CD14-positive monocyte (primary cell): Measurements from ENCODE around the gene KLC4. TPM values are rescaled to one million over a fixed set of nuclear protein-coding genes. Genes with fewer than 3 reads are reported as not detected.

ENCODE experiments used
- DNase-seq, 3 donors: peaks; one replicate each; pipeline ENCODE4 v3.0.0-alpha.2; 2011 to 2022
- H2AFZ ChIP-seq: 2 replicates; pipeline ENCODE4 v1.6.0; 2012; ENCODE audit warnings: mild to moderate bottlenecking, low read depth, low read length, inconsistent platforms; ENCODE audit not compliant: insufficient read depth, poor library complexity, severe bottlenecking
- H3K27ac ChIP-seq, 2 donors: 1 replicate in 1 of 2; 2 replicates in 1 of 2; pipeline ENCODE4 v1.5.1; 2012 to 2013; ENCODE audit warnings: low read length in 2 of 2, control low read depth in 1 of 2, inconsistent platforms in 1 of 2, low read depth in 1 of 2, mild to moderate bottlenecking in 1 of 2
- H3K27me3 ChIP-seq, 2 donors: one replicate each; pipeline versions ENCODE4 v1.6.0 to v1.6.1; 2011 to 2013; ENCODE audit warnings: low read length in 2 of 2; ENCODE audit not compliant: control insufficient read depth in 2 of 2, insufficient read depth in 2 of 2
- H3K36me3 ChIP-seq, 2 donors: replicated peaks in 1 of 2; 1 replicate in 1 of 2; 2 replicates in 1 of 2; pipeline versions ENCODE4 v1.5.1 to v1.6.1; 2012 to 2013; ENCODE audit warnings: low read length in 2 of 2, control low read depth in 1 of 2, inconsistent platforms in 1 of 2, mild to moderate bottlenecking in 1 of 2; ENCODE audit not compliant: insufficient read depth in 2 of 2, control insufficient read depth in 1 of 2
- H3K4me1 ChIP-seq, 2 donors: 1 replicate in 1 of 2; 2 replicates in 1 of 2; pipeline versions ENCODE4 v1.5.1 to v1.6.1; 2012 to 2013; ENCODE audit warnings: low read length in 2 of 2, control low read depth in 1 of 2, inconsistent platforms in 1 of 2, mild to moderate bottlenecking in 1 of 2, moderate library complexity in 1 of 2; ENCODE audit not compliant: insufficient read depth in 2 of 2, control insufficient read depth in 1 of 2
- H3K4me2 ChIP-seq: replicated peaks from 2 replicates; pipeline ENCODE3; 2012; ENCODE audit warnings: low read length, moderate library complexity, mild to moderate bottlenecking; ENCODE audit not compliant: poor library complexity, severe bottlenecking; ENCODE audit errors: extremely low read depth
- H3K4me3 ChIP-seq, 3 experiments: fragments of 200-600 bp in 1 of 3; sonication (generic) in 1 of 3; replicated peaks in 1 of 3; 1 replicate in 2 of 3; 2 replicates in 1 of 3; pipeline ENCODE4 v1.5.1; 2011 to 2013; ENCODE audit warnings: low read length in 3 of 3, mild to moderate bottlenecking in 3 of 3, control low read depth in 2 of 3, low read depth in 2 of 3, inconsistent platforms in 1 of 3, moderate library complexity in 1 of 3
- H3K79me2 ChIP-seq: 2 replicates; pipeline ENCODE4 v1.6.0; 2012; ENCODE audit warnings: mild to moderate bottlenecking, control low read depth, inconsistent platforms, low read length, moderate library complexity; ENCODE audit not compliant: insufficient read depth
- H3K9ac ChIP-seq: 2 replicates; pipeline ENCODE4 v1.6.0; 2017; ENCODE audit warnings: low read length, mild to moderate bottlenecking; ENCODE audit not compliant: insufficient read depth, poor library complexity, severe bottlenecking
- H3K9me3 ChIP-seq, 2 donors: replicated peaks in 1 of 2; 1 replicate in 1 of 2; 2 replicates in 1 of 2; pipeline versions ENCODE4 v1.5.1 to v1.6.1; 2012 to 2013; ENCODE audit warnings: low read length in 2 of 2, control low read depth in 1 of 2; ENCODE audit not compliant: control insufficient read depth in 1 of 2, insufficient read depth in 1 of 2
- H4K20me1 ChIP-seq: 2 replicates; pipeline ENCODE4 v1.6.0; 2012; ENCODE audit warnings: mild to moderate bottlenecking, low read length, control low read depth, moderate library complexity; ENCODE audit not compliant: insufficient read depth
- H3K27ac Mint-ChIP-seq, 7 donors: one replicate each; pipeline ENCODE4 v1.8.0; 2020; ENCODE audit warnings: mild to moderate bottlenecking in 7 of 7, mixed read lengths in 7 of 7, moderate library complexity in 6 of 7, inconsistent platforms in 2 of 7
- H3K27me3 Mint-ChIP-seq, 3 donors: one replicate each; pipeline ENCODE4 v1.8.0; 2021 to 2022; ENCODE audit warnings: low read depth in 3 of 3, mild to moderate bottlenecking in 3 of 3, mixed read lengths in 3 of 3, moderate library complexity in 3 of 3, inconsistent platforms in 1 of 3
- H3K36me3 Mint-ChIP-seq, 2 donors: one replicate each; pipeline ENCODE4 v1.8.0; 2020; ENCODE audit warnings: mixed read lengths in 2 of 2, inconsistent platforms in 1 of 2, mild to moderate bottlenecking in 1 of 2
- H3K4me1 Mint-ChIP-seq: one replicate; pipeline ENCODE4 v1.8.0; 2020; ENCODE audit warnings: mild to moderate bottlenecking, mixed read lengths
- H3K4me3 Mint-ChIP-seq, 2 donors: one replicate each; pipeline ENCODE4 v1.8.0; 2020; ENCODE audit warnings: mild to moderate bottlenecking in 2 of 2, mixed read lengths in 2 of 2, moderate library complexity in 1 of 2
- H3K9me3 Mint-ChIP-seq, 7 donors: one replicate each; pipeline ENCODE4 v1.8.0; 2020 to 2022; ENCODE audit warnings: mixed read lengths in 7 of 7, mild to moderate bottlenecking in 6 of 7, moderate library complexity in 6 of 7, inconsistent platforms in 2 of 7
- WGBS: methylation state at CpG from one replicate; pipeline ENCODE4 v1.1.5; 2013; ENCODE audit warnings: missing lambda C conversion rate; ENCODE audit not compliant: insufficient coverage; 5-methylcytosine and 5-hydroxymethylcytosine counted together
- intact Hi-C, 2 donors: fragments of 100-400 bp; cut with micrococcal nuclease; formaldehyde crosslinking; loops; one replicate each; pipeline versions ENCODE4 v1.15.0 to v1.15.1; 2023
- polyA plus RNA-seq, 3 donors: library from polyadenylated mRNA; depleted of rRNA in 1 of 3; unstranded in 2 of 3; stranded (reverse) in 1 of 3; fragments of 300-500 nt in 2 of 3; fragments of >200 nt in 1 of 3; fragmentation: Illumina TruSeq in 2 of 3; gene quantifications; 1 replicate in 2 of 3; 2 replicates in 1 of 3; pipeline ENCODE4 v1.2.3, GENCODE V29; 2012 to 2021
- TF ChIP-seq, protein P1 (sequence below): fragments of 200-600 bp; IDR thresholded peaks from one replicate; pipeline ENCODE4 v1.8.0; 2022; ENCODE audit warnings: antibody characterized with exemption, mild to moderate bottlenecking

Gene KLC4
- polyA plus RNA-seq, 3 donors, result 6.0 to 16.2 (median 6.1) TPM

GRCh38 chr6:43061861-43062260 is 2.4 kb downstream of the KLC4 start:
- Histone ChIP-seq H3K4me2 (no peak overlapping the region), H2AFZ (no peak overlapping the region), H3K4me3 (no peak overlapping the region), H3K27me3 (no peaks in the 10 kb centered on the region), H4K20me1 (no peaks in the 10 kb centered on the region), H3K9ac (no peak overlapping the region), H3K27ac (no peak overlapping the region), H3K4me1 (peaks cover 14 to 23% of the 10 kb centered on the region in 2 donors), H3K79me2 (peaks cover 17% of the 10 kb centered on the region), H3K9me3 (no peaks in the 10 kb centered on the region), H3K36me3 (peaks cover 4 to 19% of the 10 kb centered on the region in 2 donors)
- Mint-ChIP-seq H3K27me3 (no peaks in the 10 kb centered on the region), H3K9me3 (no peaks in the 10 kb centered on the region), H3K4me3 (no peak overlapping the region), H3K4me1 (peaks cover 25% of the 10 kb centered on the region), H3K36me3 (peaks cover 18 to 22% of the 10 kb centered on the region in 2 donors), H3K27ac (no peak overlapping the region)
- intact Hi-C loops, result no loop called here
- 96% methylated on average over 2 of the region's 2 CpGs for WGBS
- TF ChIP-seq, protein P1, sequence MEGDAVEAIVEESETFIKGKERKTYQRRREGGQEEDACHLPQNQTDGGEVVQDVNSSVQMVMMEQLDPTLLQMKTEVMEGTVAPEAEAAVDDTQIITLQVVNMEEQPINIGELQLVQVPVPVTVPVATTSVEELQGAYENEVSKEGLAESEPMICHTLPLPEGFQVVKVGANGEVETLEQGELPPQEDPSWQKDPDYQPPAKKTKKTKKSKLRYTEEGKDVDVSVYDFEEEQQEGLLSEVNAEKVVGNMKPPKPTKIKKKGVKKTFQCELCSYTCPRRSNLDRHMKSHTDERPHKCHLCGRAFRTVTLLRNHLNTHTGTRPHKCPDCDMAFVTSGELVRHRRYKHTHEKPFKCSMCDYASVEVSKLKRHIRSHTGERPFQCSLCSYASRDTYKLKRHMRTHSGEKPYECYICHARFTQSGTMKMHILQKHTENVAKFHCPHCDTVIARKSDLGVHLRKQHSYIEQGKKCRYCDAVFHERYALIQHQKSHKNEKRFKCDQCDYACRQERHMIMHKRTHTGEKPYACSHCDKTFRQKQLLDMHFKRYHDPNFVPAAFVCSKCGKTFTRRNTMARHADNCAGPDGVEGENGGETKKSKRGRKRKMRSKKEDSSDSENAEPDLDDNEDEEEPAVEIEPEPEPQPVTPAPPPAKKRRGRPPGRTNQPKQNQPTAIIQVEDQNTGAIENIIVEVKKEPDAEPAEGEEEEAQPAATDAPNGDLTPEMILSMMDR, result no peak
- DNase-seq, result no peak

GRCh38 chr6:43062818-43063217 is 3.4 kb downstream of the KLC4 start:
- H3K9me3 ChIP-seq, result no peaks in the 10 kb centered on the region
- no peak overlapping the region for H3K27ac ChIP-seq
- H4K20me1 ChIP-seq, result no peaks in the 10 kb centered on the region
- H3K4me1 Mint-ChIP-seq, result peaks cover 25% of the 10 kb centered on the region
- WGBS, result 97% methylated on average over 7 of the region's 12 CpGs
- peaks cover 14% of the 10 kb centered on the region for H3K79me2 ChIP-seq
- intact Hi-C loops, result no loop called here
- H3K27ac Mint-ChIP-seq, result no peak overlapping the region
- H3K4me3 ChIP-seq, result no peak overlapping the region
- no peak overlapping the region for H3K4me3 Mint-ChIP-seq
- H3K9me3 Mint-ChIP-seq, result no peaks in the 10 kb centered on the region
- H3K4me2 ChIP-seq, result no peak overlapping the region
- H2AFZ ChIP-seq, result no peak overlapping the region
- TF ChIP-seq, protein P1, result no peak
- DNase-seq, result no peak
- peaks cover 14 to 22% of the 10 kb centered on the region in 2 donors for H3K4me1 ChIP-seq
- peaks cover 4 to 16% of the 10 kb centered on the region in 2 donors for H3K36me3 ChIP-seq
- H3K9ac ChIP-seq, result no peak overlapping the region
- H3K36me3 Mint-ChIP-seq, result peaks cover 15 to 18% of the 10 kb centered on the region in 2 donors
- no peaks in the 10 kb centered on the region for H3K27me3 Mint-ChIP-seq
- H3K27me3 ChIP-seq, result no peaks in the 10 kb centered on the region
